Measurements from ENCODE around the gene JARID2.
A peak's percentile ranks its signal among the peaks of the same experiment; 100 is the strongest.

Gene JARID2

DNA sequence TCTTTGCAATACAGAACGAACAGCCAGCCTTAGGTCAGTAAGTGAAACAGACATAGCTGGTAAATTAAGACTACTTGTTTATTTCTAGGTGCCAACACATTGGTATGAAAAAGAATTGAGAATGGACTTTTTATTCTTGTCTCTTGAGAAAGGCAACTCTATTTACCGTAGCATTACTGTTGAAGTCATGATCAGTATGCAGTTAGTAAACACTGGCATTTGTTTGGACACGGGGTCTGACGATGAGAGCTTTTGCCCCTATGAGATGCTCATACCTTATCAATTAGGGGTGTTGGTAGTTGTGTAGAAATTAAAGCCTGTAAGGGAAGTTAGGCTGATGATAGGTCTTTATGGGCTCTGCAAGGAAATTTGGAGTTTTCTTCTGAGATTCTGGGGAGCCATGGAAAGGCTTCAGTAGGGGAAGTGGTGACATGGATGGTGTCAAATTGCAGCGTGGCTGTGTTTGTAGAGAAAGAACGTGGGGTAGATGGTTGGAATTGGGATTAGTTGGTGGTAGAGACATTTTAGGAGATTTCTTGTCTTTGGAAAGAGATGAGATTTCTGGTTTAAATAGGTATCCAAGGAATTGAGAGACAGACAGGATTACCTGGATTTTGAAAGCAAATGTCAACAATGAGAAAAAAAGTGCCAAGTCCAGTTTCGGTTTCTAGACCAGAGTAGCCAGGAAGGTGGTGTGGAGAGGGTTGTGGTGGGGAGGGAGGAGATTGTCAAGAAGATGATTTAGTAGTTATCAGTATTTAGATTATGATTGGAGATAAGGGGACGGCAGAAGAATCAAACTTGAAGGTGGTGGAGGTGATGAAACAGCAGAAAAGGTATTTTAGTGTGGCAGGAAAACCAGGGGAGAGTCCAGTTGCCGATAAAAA, 116.6 kb downstream of the JARID2 start:
- no peak overlapping the region for H3K27ac ChIP-seq (ENCODE audit: low read length, poor library complexity, severe bottlenecking)
- H3K9me3 ChIP-seq (ENCODE audit: control insufficient read depth, low read length): no peaks in the 10 kb centered on the region
- H3K14ac ChIP-seq (ENCODE audit: low read length in 2 of 2): no peak overlapping the region
- no peak overlapping the region for H4K91ac ChIP-seq (ENCODE audit: low read length)
- 82% methylated on average over 9 of the region's 9 CpGs for WGBS
- peaks cover 14% of the 10 kb centered on the region for H3K4me1 ChIP-seq (ENCODE audit: control insufficient read depth, insufficient read depth, low read depth, low read length)
- no peak for DNase-seq
- no peak overlapping the region for H2BK5ac ChIP-seq (ENCODE audit: low read depth, low read length, poor library complexity, severe bottlenecking)
- no peak overlapping the region for H3K4ac ChIP-seq (ENCODE audit: low read depth in 1 of 2, low read length in 2 of 2)
- H3K36me3 ChIP-seq (ENCODE audit: control insufficient read depth in 1 of 2, insufficient read depth in 2 of 2, low read depth in 1 of 2, low read length in 2 of 2): no peaks in the 10 kb centered on the region
- no peak overlapping the region for H4K8ac ChIP-seq (ENCODE audit: low read length)
- H3K4me2 ChIP-seq (ENCODE audit: low read length, poor library complexity, severe bottlenecking): no peak overlapping the region
- peak overlapping the region; percentile 47 for H2AK5ac ChIP-seq (ENCODE audit: low read length, severe bottlenecking)
- H2AFZ ChIP-seq (ENCODE audit: low read depth, low read length): no peak overlapping the region
- H3K23ac ChIP-seq (ENCODE audit: low read length in 2 of 2): no peak overlapping the region
- H3K9ac ChIP-seq (ENCODE audit: low read length): no peak overlapping the region
- H2BK15ac ChIP-seq (ENCODE audit: low read depth, poor library complexity, severe bottlenecking): no peak overlapping the region
- peak overlapping the region in 1 of 2 experiments; percentile 63 for H2BK12ac ChIP-seq (ENCODE audit: low read length in 2 of 2)
- H3K4me3 ChIP-seq (ENCODE audit: insufficient read depth in 1 of 2, low read depth in 1 of 2, low read length in 2 of 2): no peak overlapping the region
- peak overlapping the region in 1 of 2 experiments; percentile 59 for H3K18ac ChIP-seq (ENCODE audit: low read depth in 1 of 2, low read length in 2 of 2)
- H3K79me1 ChIP-seq (replicated peaks; ENCODE audit: low read length, poor library complexity, severe bottlenecking): peaks cover 37% of the 10 kb centered on the region
- H3K27me3 ChIP-seq (ENCODE audit: control insufficient read depth in 1 of 2, insufficient read depth in 1 of 2, low read length in 2 of 2): no peaks in the 10 kb centered on the region
- no peak overlapping the region for H2BK120ac ChIP-seq (ENCODE audit: low read depth, low read length)

DNA sequence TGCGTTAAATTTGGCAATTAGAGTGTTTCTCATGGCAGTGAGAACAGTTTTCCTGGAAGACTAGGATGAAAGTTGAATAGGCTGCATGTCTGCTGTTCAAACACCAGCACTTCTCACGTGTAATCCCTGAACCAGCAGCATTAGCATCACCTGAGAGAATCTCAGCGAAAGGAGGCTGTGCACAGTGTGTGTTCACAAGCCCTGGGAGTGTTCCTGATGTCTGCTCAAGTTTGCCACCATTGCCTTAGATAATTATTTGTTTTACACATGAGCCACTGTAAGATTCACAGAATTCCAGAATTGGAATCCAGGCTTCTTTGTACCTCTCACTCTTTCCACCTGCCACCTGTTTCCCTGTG, 117.3 kb downstream of the JARID2 start:
- Histone ChIP-seq H3K23ac (ENCODE audit: low read length in 2 of 2) (peak overlapping the region in 1 of 2 experiments; percentile 79), H3K27me3 (ENCODE audit: control insufficient read depth in 1 of 2, insufficient read depth in 1 of 2, low read length in 2 of 2) (no peaks in the 10 kb centered on the region), H4K91ac (ENCODE audit: low read length) (no peak overlapping the region), H3K4me3 (ENCODE audit: insufficient read depth in 1 of 2, low read depth in 1 of 2, low read length in 2 of 2) (no peak overlapping the region), H3K9ac (ENCODE audit: low read length) (no peak overlapping the region), H2AK5ac (ENCODE audit: low read length, severe bottlenecking) (peak overlapping the region; percentile 47), H3K27ac (ENCODE audit: low read length, poor library complexity, severe bottlenecking) (no peak overlapping the region), H2BK12ac (ENCODE audit: low read length in 2 of 2) (peak overlapping the region in 1 of 2 experiments; percentile 63), H2BK15ac (ENCODE audit: low read depth, poor library complexity, severe bottlenecking) (no peak overlapping the region), H3K14ac (ENCODE audit: low read length in 2 of 2) (peak overlapping the region in 1 of 2 experiments; percentile 39), H2BK5ac (ENCODE audit: low read depth, low read length, poor library complexity, severe bottlenecking) (no peak overlapping the region), H3K18ac (ENCODE audit: low read depth in 1 of 2, low read length in 2 of 2) (peak overlapping the region in 1 of 2 experiments; percentile 59), H2AFZ (ENCODE audit: low read depth, low read length) (no peak overlapping the region), H3K4ac (ENCODE audit: low read depth in 1 of 2, low read length in 2 of 2) (no peak overlapping the region), H4K8ac (ENCODE audit: low read length) (no peak overlapping the region), H3K9me3 (ENCODE audit: control insufficient read depth, low read length) (no peaks in the 10 kb centered on the region), H3K36me3 (ENCODE audit: control insufficient read depth in 1 of 2, insufficient read depth in 2 of 2, low read depth in 1 of 2, low read length in 2 of 2) (no peaks in the 10 kb centered on the region), H3K4me1 (ENCODE audit: control insufficient read depth, insufficient read depth, low read depth, low read length) (peaks cover 14% of the 10 kb centered on the region), H2BK120ac (ENCODE audit: low read depth, low read length) (no peak overlapping the region), H3K79me1 (replicated peaks; ENCODE audit: low read length, poor library complexity, severe bottlenecking) (peaks cover 39% of the 10 kb centered on the region), H3K4me2 (ENCODE audit: low read length, poor library complexity, severe bottlenecking) (no peak overlapping the region)
- 75% methylated on average over 3 of the region's 3 CpGs for WGBS
- DNase-seq: no peak

DNA sequence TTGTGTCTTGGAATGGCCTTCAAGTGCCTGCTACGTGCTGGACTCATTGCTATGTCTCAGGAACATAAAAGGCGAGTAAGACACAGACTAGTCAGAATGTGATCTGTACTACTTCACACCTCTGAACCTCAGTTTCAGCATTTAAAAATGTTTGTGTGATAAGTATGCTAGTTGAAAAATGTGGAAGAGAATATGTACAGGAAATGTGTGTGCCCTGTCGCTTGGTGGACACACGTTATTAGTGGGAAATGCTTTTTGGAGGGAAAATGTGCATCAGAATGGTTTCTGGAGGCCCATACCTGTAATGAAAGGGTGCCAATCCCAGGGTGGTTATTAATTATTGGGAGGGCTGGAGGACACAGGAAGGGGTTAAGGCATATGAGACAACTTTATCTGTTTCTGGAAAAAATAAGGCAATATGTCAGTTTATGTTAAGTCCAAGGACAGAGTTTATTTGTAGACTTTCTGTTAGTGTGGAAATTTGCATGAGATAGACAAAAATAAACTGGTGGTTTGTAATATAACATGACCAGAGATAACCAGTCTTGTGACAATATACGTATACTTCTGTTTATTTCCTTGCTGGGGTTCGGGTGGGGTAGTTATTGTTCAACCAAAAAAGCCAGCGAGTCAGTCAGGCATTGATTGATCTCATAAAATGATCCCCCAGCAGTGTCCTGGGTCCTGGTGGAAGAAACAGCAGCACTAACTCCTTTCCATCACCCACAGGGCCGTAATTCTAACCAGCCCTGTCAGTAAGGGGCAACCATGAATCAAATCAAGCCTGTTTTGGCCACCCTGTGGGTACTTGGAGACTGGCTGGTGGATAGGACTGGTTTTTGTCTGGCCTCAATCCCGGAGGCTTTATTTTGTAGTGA, 117.9 kb downstream of the JARID2 start:
- Histone ChIP-seq H3K9me3 (ENCODE audit: control insufficient read depth, low read length) (no peaks in the 10 kb centered on the region), H3K18ac (ENCODE audit: low read depth in 1 of 2, low read length in 2 of 2) (peak overlapping the region in 1 of 2 experiments; percentile 37), H2BK120ac (ENCODE audit: low read depth, low read length) (no peak overlapping the region), H3K23ac (ENCODE audit: low read length in 2 of 2) (peak overlapping the region in 1 of 2 experiments; percentile 79), H3K79me1 (replicated peaks; ENCODE audit: low read length, poor library complexity, severe bottlenecking) (peaks cover 40% of the 10 kb centered on the region), H3K4me1 (ENCODE audit: control insufficient read depth, insufficient read depth, low read depth, low read length) (peaks cover 14% of the 10 kb centered on the region), H2BK5ac (ENCODE audit: low read depth, low read length, poor library complexity, severe bottlenecking) (no peak overlapping the region), H3K36me3 (ENCODE audit: control insufficient read depth in 1 of 2, insufficient read depth in 2 of 2, low read depth in 1 of 2, low read length in 2 of 2) (no peaks in the 10 kb centered on the region), H4K8ac (ENCODE audit: low read length) (no peak overlapping the region), H3K14ac (ENCODE audit: low read length in 2 of 2) (no peak overlapping the region), H3K4me3 (ENCODE audit: insufficient read depth in 1 of 2, low read depth in 1 of 2, low read length in 2 of 2) (no peak overlapping the region), H3K4me2 (ENCODE audit: low read length, poor library complexity, severe bottlenecking) (no peak overlapping the region), H3K4ac (ENCODE audit: low read depth in 1 of 2, low read length in 2 of 2) (peak overlapping the region in 1 of 2 experiments; percentile 52), H3K27me3 (ENCODE audit: control insufficient read depth in 1 of 2, insufficient read depth in 1 of 2, low read length in 2 of 2) (no peaks in the 10 kb centered on the region), H4K91ac (ENCODE audit: low read length) (no peak overlapping the region), H3K27ac (ENCODE audit: low read length, poor library complexity, severe bottlenecking) (no peak overlapping the region), H2AK5ac (ENCODE audit: low read length, severe bottlenecking) (no peak overlapping the region), H2BK12ac (ENCODE audit: low read length in 2 of 2) (no peak overlapping the region), H3K9ac (ENCODE audit: low read length) (no peak overlapping the region), H2AFZ (ENCODE audit: low read depth, low read length) (no peak overlapping the region), H2BK15ac (ENCODE audit: low read depth, poor library complexity, severe bottlenecking) (no peak overlapping the region)
- DNase-seq: peak; percentile 46
- WGBS: 61% methylated on average over 9 of the region's 9 CpGs

All from mesenchymal stem cell (in vitro differentiated cells and primary cell).